ENCODE results near the gene OAS1.

DNA sequence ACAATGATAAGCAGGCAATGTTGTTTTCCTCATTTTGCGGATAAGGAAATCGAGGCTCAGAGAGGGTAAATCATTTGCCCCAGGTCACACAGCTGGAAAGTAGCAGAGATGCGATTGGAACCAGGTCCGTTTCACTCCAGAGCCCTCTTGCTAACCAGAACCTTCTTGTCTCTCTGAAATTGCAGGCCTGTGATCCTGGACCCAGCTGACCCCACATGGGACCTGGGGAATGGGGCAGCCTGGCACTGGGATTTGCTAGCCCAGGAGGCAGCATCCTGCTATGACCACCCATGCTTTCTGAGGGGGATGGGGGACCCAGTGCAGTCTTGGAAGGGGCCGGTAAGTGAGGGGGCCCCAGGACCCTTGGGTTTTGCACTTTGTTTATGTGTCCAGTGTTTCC is 41.0 kb downstream of the OAS1 start:
- TF ChIP-seq, protein P1, sequence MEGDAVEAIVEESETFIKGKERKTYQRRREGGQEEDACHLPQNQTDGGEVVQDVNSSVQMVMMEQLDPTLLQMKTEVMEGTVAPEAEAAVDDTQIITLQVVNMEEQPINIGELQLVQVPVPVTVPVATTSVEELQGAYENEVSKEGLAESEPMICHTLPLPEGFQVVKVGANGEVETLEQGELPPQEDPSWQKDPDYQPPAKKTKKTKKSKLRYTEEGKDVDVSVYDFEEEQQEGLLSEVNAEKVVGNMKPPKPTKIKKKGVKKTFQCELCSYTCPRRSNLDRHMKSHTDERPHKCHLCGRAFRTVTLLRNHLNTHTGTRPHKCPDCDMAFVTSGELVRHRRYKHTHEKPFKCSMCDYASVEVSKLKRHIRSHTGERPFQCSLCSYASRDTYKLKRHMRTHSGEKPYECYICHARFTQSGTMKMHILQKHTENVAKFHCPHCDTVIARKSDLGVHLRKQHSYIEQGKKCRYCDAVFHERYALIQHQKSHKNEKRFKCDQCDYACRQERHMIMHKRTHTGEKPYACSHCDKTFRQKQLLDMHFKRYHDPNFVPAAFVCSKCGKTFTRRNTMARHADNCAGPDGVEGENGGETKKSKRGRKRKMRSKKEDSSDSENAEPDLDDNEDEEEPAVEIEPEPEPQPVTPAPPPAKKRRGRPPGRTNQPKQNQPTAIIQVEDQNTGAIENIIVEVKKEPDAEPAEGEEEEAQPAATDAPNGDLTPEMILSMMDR (IDR thresholded peaks at IDR 0.05) = no peak
- no peak for TF ChIP-seq ZFX (IDR thresholded peaks at IDR 0.05; ENCODE audit: borderline replicate concordance)

All from 22Rv1 (cell line).